GM12874 (cell line): Measurements from ENCODE around the gene CYB5B.

ENCODE experiments used
- CTCF ChIP-seq: IDR thresholded peaks from 2 replicates; pipeline ENCODE4 v1.5.1; 2011; ENCODE audit warnings: low read depth, mild to moderate bottlenecking, control low read depth, low read length, moderate library complexity; ENCODE audit not compliant: insufficient read depth

The CYB5B gene

GRCh38 chr16:69501956-69502745 lies 77.7 kb downstream of the CYB5B start:
- TF ChIP-seq CTCF: no peak

DNA sequence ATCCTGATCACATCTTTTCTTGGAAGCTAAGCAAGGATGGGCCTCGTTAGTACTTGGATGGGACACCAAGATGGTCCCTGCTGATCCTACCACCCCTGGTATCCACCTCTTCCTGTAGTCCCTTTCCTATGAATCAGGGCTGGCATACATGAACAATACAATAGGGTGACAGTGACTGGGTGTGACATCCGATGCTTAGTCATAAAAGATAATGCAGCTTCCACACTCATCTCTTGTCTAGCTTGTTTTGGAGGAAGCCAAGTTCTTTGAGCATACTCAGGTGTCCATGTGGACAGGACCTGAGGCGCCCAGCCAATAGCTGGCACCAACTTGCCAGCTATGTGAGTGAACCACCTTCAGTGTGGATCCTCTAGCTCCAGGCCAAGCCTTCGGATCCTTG lies 78.8 kb downstream of the CYB5B start:
- no peak for TF ChIP-seq CTCF

DNA sequence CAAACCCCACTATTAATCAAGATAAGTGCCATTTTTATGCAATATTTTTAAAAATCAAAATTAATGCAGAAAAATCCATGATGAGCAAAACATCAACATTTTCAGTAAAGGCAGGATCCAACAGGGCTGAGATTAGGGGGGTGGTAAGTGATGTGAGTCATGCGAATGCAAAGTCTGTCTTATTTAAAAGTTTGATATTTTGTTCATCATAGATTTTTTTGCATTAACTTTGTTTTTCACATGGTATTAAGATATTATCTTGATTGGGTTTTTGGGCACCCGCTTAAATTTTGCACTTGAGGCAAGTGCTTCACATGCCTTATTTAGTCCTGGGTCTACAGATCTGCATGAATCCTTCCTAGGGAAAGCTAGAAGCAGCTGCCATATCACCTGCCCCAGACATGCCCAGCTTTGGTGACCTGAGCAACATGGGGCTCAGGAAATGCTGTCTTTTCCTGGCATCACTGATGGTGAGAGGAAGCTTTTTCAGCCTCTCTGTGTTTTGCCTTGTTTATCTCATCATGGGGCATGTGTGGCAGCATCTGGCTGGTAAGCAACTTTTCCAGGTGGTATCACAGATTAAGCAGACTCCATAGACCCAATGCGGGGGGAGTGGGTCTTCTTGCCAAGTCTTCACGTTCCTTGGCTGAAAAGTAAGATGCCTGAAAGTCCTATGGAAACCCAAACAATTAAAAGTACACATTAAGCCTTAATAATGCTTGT lies 83.8 kb downstream of the CYB5B start:
- TF ChIP-seq CTCF: no peak

- TF ChIP-seq CTCF: no peak
These were observed 84.7 kb downstream of the CYB5B start for GRCh38 chr16:69509125-69509524.

- TF ChIP-seq CTCF: no peak
These were observed 87.2 kb downstream of the CYB5B start for GRCh38 chr16:69511651-69512050.

DNA sequence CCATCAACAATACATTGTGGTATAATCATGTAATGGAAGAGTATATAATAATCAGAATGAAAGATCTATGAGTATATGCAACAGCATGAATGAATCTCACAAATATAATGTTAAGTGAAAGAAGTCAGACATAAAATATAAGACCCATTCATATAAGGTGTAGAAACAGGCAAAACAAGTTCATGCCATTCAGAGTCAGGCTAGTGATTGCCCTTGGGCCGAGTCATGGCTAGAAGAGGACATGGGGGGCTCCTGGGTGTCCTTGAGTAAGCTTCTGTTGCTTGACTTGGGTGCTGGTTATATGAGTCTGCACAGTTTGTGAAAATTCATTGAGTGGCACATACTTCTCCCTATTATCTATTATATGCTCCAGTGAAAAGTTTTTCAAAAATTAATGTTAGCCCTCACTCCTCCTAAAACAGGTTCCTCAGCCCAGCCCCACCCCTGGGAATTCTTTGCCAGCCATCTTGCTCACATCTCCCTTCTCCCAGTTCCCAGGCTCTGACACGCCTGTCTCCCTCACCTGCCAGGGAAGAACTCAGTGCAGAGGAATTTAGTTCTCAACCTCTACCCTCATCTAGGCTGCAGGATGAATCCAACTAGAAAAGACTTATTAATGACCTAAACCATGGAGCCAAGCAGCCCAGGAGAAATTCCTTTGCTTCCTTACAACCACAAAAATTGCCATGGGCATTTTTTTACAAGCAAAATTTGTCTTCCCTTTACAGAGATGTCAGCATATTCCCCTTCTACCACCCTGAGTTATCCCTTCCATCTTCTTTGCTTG lies 89.0 kb downstream of the CYB5B start:
- no peak for TF ChIP-seq CTCF

GRCh38 chr16:69514356-69514755 lies 89.9 kb downstream of the CYB5B start:
- TF ChIP-seq CTCF: no peak
